CD4-positive, alpha-beta T cell treated with Interferon alpha-2 for 1 hour (primary cell): Measurements from ENCODE around the gene KCNN1.
"Not testable (repeated sequence)": the region's sequence is repeated elsewhere in the genome, so short reads cannot be mapped to it uniquely, and the experiment has no call there.

Experiments used
- DNase-seq, 2 donors: peaks; one replicate each; pipeline ENCODE4 v3.0.0-alpha.2; 2020 to 2022

Gene KCNN1

DNA sequence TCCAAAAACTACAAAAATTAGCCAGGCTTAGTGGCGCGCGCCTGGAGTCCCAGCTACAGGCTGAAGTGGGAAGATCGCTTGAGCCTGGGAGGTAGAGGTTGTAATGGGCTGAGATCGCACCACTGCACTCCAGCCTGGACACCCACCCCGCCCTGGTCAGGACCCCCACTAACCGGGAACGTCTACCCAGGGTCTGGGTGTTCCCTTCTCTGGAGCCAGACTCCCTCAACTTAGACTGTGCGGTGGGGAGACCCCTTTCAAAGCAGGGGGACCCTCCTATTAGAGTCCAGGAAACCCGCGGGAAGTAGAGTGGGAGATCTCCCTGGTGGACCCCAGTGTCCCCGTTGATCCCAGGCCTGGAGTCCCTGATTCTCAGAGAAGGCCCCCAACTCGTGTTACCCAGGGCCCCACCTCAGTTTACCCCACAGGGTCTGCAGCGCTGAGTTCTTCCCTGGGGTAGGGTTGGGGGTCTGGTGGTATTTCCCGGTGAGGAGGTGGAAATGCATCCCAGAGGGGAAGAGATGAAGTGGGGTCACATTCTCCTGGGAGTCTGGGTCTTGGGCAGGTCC lies 35.0 kb downstream of the KCNN1 start:
- no peak for DNase-seq

GRCh38 chr19:18002347-18002850 lies 35.5 kb downstream of the KCNN1 start:
- peak; percentile 39 to 57 for DNase-seq

- not testable (repeated sequence) for DNase-seq
These were observed 38.8 kb downstream of the KCNN1 start for GRCh38 chr19:18005750-18006149.

DNA sequence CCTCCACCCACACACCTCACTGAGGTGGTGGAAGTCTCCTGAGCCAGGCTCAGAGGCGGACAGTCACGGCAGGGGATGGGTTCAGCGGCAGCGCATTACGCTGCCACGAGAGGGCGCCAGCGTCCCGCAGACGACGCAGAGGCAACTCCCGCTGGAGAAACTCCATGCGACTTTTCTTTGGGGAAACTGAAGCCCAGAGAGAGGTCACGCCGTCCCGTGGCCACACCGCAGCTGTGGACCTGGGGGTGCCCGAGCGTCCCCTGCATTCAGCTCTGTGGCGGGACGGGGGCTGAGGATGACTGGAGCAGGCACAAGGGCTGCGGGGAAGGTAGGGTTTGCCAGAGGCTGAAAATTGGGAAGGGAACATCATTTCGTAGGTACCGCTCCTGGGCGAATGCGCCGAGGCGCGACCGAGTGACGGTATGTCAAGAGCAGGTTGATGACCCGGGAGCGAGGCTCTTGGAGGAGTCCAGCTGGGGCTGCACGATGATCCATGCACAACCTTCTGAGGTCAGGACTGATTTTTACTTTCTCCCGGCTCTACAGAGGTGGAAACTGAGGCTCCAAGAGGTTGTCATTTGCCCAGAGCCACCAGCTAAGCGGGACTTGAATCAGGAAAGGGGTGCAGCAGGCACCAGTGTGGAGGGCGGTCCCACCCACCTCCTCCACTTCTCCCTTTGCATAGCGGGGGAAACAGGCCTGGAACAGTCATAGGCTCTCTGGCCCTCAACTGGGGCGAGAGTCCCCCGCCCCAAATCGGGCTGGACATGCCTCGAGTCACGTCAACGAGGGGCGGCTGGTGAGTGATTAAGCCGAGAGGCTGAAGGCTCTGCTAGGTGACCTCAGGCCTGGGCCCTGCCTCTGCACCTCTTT lies 40.4 kb downstream of the KCNN1 start:
- peak; percentile 78 to 86 for DNase-seq

DNA sequence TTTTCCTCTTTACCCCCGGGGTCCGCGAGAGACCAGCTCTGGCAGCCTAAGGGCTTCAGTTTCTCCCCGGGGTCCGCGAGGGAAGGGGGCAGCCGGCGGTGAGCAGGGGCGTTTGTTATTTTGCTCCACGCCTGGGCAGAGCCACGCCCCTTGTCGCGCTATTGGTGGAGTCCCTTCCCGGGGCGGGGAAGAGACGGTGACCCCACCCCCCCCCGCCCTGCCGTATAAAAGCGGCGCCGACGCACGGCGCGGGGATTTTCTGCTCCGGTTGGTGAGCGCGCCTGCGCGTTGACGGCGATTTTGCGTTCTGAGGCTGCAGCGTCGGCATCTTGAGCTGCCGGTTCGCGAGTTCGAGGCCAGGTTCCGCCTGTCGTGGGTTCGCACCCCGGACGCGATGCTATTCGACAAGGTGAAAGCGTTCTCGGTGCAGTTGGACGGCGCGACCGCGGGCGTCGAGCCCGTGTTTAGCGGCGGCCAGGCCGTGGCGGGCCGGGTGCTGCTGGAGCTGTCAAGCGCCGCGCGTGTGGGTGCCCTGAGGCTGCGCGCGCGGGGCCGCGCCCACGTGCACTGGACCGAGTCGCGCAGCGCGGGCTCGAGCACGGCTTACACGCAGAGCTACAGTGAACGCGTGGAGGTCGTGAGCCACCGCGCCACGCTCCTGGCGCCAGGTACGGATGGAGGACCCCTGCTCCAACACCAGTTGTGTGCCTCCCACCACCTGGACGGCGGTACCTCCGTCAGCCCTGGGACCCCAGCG lies 41.2 kb downstream of the KCNN1 start, which contains the start of gene ARRDC2:
ARRDC2 (plus strand) TSS at position 254 of the 757 bp plus-strand sequence; CDS start at position 395, 141 bp downstream.
- peak; percentile 93 to 94 for DNase-seq

DNA sequence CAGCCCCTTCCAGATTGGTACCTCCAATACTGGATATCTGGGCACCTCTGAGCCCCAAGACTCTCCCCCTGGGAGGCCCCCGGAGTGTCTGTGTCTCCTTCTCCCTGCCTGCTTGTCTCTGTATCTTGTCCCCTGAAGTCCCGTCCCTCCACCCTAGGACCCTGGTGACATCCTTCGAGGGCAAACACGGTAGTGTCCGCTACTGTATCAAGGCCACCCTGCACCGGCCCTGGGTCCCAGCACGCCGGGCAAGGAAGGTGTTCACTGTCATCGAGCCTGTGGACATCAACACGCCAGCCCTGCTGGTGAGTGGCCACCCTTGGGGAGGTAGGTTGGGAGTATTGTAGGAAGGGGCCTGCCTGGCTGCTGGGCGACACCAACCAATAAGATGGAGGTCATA lies 41.9 kb downstream of the KCNN1 start:
- no peak for DNase-seq

- no peak for DNase-seq
These were observed 42.6 kb downstream of the KCNN1 start for GRCh38 chr19:18009412-18010066.

- DNase-seq: no peak
These were observed 43.2 kb downstream of the KCNN1 start for GRCh38 chr19:18010149-18010548.

- DNase-seq: peak in 1 of 2 donors; percentile 27
These were observed 46.6 kb downstream of the KCNN1 start for GRCh38 chr19:18013210-18014111.

- peak; percentile 21 to 64 for DNase-seq
These were observed 47.3 kb downstream of the KCNN1 start for GRCh38 chr19:18014197-18014596.

- DNase-seq: no peak
These were observed 49.5 kb downstream of the KCNN1 start for GRCh38 chr19:18016209-18016910.

DNA sequence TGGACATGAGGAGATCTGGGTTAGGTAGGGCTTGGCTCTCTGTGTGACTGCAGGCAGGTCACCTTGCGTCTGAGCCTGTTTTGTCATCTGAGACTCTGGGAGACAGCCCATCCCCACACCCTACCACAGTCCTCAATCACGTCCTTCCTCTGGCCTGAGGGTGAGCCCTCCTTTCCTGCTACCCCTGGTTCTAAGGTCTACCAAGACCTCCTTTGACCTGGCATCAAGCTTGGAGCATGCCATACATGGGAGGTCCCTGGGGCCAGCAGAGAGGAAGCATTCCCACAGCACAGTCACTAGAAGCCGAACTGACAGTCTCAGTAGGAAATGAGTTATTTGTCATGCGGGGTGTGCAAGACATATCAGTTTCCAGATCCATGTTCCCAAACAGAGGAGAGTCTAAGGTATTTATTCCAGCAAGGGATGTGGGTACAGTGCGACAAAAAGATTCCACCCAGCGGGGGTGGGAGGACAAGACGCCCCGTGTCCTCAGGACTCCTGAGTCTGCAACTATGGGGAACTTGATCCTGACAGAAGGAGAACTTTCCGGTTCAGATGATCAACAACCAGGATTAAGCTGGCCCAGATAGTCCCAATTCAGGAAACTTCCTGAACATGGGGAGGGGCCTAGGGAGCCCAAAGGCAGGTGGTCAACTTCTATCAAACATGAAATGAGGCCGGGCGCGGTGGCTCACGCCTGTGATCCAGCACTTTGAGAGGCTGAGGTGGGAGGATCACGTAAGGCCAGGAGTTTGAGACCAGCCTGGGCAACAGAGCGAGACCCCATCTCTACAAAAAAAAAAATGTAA lies 50.6 kb downstream of the KCNN1 start:
- no peak for DNase-seq

- no peak for DNase-seq
These were observed 53.5 kb downstream of the KCNN1 start for GRCh38 chr19:18020212-18021085.

DNA sequence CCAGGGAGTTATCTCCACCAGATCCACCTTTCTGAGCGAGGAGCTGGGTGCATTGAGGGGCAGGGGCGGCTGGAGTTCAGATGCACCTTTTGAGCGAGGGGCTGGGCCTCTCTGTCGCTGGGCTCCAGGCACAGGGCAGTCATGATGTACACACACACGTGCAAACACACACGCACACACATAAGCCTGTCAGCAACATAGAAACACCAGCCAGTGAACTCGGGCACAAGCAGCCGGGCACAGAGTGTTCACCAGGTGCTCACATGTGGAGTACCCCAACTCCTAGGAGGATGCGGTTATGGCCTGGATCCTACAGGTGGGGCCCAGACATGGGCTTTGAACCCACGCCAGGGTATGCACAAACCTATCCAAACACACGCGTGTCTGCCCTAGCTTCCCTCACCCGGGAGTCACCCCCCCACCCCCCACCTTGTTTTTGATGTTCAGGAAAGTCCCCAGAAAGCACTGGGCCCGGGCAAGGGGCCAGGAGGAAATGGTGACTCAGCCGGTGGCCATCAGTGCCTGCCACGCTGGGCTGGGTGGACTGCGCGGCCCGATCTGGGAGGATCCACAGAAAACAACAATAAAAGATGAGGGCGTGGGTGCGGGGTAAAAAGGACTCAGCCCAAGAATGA lies 54.3 kb downstream of the KCNN1 start:
- DNase-seq: peak; percentile 74 to 76

- peak; percentile 69 to 87 for DNase-seq
These were observed 56.8 kb downstream of the KCNN1 start for GRCh38 chr19:18023622-18024251.

DNA sequence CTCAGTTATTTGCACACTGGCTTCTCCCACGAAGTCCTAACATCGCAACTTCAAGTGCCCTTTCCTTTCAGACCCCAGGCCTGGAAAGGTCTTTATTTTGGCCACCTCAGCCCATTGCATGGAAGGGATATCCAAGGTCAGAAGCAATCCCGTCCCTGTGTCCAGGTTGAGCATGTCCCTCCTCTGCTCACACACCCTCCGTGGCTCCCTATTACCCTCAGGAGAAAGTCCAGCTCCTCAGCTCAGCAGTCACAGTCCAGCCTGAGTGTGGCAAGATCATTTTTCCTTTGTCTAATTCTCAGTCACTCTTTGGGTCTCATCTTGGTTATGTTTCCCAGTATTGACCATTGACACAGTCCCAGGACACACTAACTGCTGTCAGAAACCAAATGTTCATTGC lies 60.2 kb downstream of the KCNN1 start:
- no peak for DNase-seq

- DNase-seq: no peak
These were observed 62.9 kb downstream of the KCNN1 start for GRCh38 chr19:18029617-18030338.
